SH-SY5Y (cell line): Measurements from ENCODE around the gene HNRNPU.

Experiments used
- GATA2 ChIP-seq: IDR thresholded peaks from 2 replicates; pipeline ENCODE4 v1.6.1; 2011; ENCODE audit warnings: mild to moderate bottlenecking, low read depth, low read length
- GATA3 ChIP-seq: IDR thresholded peaks from 2 replicates; pipeline ENCODE4 v1.6.1; 2011; ENCODE audit warnings: low read depth, mild to moderate bottlenecking, low read length, moderate library complexity

Gene HNRNPU

DNA sequence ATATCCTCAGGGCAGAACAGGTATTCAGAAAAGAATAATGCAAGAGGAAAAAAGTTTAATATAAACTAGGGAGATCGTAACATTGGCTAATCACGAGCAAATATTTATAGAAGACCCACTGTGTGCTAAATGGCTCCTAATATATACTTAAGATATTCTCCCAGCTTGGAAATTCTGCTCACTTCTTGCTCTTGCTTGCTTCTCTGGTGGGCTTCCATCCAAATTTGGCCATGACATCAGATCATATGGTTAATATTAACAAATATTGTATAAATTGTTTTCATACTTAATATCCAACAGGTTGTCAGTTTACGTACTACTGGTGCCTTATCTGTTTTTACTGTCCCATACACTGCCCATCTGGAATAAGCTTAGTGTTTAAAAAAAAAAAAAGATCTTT lies 27.8 kb downstream of the HNRNPU start:
- TF ChIP-seq GATA3, result peak; percentile 52; the same call in 1 of the 2 replicates
- no peak; the same call in 1 of the 2 replicates for TF ChIP-seq GATA2

DNA sequence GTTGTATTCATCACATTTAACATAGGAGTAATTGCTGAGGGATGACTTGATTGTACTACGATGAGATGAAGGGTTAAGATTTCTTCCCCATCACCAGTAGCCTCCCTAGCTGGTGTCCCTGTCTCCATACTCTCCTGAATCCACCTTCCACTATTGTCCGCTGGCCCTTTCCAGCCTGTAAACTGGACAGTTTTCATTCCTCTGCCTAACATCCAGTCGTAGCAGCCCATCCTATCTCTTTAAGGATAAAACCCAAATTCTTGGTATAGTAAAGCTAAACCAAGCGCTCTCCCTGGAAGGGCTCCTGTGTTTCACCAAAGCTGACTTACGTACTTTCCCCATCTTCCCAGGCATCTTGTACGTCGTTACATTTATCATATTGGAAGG lies 28.2 kb downstream of the HNRNPU start:
- TF ChIP-seq GATA2 (no peak), GATA3 (no peak)

DNA sequence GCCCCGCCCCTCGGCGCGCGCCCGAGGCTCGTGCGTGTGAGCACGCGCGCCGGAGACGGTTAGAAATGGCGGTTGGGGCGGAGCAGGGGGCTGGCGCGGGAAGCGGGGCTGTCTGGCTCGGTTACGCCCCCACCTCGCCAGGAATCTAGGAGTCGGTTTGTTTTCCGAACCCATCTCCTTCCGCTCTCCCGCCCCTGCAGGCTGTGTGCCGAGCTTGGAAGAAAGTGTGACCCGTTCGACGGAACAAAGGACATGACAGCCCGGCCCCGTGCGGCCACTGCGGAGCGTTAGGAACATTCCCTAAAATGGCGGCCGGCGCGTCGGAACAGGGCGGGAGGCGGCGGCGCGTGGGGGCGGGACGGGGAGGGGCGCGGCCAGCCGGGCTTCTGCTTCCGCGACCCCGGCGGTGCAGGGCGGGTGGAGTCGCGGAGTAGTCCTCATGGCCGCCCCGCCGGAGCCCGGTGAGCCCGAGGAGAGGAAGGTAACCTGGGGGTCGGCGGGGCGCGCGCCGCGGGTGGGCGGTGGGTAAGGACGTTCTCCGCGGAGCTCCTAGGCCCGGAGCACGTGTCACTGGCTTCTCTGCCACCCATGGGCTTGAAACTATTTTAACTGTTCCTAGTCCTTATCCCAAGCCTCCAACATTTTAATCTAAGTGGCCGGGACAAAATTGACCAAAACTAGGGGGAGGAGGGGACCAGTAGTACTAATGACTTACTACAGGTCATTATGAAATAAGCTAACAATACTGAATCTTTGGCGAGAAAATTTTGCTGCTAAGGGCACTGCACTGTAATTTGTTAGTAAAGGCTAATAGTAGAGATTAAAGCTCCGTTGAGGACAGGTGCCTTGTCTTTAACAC lies 28.8 kb downstream of the HNRNPU start, which contains the start of gene COX20:
COX20 (plus strand) TSS at position 383 of the 859 bp plus-strand sequence; CDS start at position 440, 57 bp downstream.
- no peak; the same call in 1 of the 2 replicates for TF ChIP-seq GATA2
- TF ChIP-seq GATA3, result no peak

DNA sequence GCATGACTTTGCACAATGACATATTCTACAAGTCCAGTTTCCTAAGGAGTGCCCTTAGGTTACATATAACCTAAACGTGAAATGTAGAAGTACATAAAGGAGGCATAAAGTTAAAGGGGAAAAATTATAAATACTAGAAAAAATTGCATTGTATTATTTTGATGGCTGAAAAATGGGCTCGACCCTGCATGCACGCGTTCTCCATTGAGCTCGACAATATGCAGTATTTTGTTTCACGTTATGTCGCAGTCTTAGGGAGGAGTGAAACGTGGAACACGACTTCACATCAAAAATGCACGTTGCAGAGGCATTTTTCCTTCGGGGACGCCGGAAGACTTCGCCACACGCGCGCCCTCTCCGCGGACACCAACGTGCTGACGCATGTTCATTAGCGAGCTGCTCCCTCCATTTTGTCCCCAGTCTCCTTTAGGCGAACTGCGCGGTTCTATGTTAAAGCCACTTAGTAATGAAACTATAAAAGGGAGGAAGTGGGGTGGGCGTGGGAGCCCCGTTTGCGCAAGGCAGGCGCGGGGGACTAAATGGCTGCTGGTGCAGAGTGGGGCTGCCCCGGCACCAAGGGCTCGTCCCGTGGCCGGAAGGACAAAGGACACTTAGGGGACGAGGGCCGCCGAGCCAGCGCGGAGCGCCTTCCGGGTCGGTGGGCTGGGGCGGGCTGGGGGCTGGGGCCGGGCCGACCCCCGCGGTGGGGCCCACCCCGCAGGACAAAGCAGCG lies 29.6 kb downstream of the HNRNPU start:
- TF ChIP-seq GATA2 (no peak), GATA3 (no peak)

DNA sequence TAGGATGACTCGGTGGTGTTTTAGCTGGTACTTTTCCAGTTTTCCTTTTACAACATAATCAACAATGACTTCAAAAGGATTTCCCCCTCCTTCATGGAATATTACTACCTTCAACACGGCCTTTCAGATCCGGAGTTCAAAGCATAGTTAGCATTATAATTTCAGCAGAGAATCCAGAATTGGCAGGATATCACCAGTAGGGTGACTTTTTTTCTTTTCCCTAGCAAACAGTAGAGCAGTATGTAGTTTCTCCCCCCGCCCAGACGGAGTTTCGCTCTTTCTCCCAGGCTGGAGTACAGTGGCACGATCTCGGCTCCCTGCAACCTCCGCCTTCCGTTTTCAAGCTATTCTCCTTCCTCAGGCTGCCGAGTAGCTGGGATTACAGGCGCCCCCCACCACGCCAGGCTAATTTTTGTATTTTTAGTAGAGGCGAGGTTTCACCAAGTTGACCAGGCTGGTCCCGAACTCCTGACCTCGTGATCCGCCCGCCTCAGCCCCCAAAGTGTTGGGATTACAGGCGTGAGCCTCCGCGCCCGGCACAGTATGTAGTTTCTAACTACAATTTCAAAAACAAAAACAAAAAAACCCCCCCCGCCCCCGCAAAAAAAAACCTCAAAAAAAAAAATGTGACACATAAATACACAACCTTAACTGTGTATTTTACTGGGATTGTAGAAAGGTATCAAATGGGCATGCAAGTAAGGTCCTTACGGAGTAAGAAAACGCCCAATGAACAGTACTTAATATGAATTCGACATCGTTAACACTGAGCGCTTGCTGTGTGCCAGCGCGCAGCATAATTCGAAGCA lies 30.4 kb downstream of the HNRNPU start:
- TF ChIP-seq GATA2 (no peak), GATA3 (no peak)

DNA sequence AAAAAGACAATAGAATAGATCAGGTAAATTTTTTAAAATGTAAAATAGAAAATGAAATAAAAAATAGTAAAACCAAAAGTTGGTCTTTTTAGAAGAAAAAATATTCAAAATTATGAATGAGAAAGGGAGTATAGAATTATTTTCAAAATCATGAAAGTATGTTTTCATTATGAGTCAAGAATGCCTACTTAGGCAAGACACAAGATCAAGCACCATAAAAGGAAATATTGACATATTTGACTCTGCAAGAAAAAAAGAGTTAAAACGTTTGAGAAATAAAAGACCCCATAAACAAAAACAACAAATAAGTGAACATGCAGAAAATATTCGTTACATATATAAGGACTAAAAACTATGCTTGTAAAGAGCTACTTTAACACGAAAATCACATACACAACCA lies 33.7 kb downstream of the HNRNPU start:
- no peak for TF ChIP-seq GATA3
- TF ChIP-seq GATA2, result no peak

DNA sequence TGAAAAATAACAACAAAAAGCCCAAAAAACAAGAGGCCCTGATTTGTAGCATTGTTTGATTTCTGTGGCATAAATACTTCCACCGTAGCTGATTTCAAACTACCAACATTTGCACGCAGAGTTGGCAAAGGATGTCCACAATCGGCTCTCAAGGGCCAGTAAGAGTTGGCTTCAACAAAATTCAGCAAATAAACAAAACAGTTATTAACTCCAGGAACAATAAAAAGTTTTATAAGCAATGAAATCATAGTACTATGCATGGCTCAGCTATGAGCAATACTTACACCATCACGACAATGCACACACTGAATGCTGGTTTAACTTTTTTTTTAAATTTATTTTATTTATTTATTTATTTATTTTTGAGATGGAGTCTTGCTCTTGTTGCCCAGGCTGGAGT lies 37.6 kb downstream of the HNRNPU start:
- TF ChIP-seq GATA2, result no peak
- TF ChIP-seq GATA3, result no peak

DNA sequence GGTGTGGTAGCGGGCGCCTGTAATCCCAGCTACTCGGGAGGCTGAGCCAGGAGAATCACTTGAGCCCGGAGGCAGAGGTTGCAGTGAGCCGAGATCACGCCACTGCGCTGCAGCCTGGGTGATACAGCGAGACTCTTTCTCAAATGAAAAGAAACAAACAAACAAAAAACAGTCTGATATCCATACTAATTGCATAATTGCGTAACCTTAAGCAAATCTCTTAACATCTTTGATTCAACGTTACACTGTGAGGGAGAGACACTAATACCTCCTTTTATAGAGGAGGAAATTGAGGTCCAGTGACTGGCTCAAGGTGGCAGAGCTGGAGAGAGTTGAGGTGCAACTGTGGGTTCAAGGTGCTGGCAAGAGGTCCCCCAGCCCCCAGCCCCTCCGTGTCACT lies 41.5 kb downstream of the HNRNPU start:
- TF ChIP-seq GATA2 (no peak), GATA3 (no peak)

DNA sequence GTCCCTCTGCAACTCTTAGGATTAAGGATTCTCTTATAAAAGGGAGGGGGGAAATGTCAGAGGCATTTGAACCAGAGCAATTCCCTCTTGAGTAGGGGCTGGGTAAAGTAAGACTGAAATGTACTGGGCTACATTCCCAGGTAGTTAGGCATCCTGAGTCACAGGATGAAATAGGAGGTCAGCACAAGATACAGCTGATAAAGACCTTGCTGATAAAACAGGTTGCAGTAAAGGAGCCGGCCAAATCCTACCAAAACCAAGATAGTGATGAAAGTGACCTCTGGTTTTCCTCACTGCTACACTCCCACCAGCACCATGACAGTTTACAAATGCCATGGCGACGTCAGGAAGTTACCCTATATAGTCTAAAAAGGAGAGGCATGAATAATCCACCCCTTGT lies 43.2 kb downstream of the HNRNPU start:
- TF ChIP-seq GATA2 (no peak), GATA3 (no peak)

DNA sequence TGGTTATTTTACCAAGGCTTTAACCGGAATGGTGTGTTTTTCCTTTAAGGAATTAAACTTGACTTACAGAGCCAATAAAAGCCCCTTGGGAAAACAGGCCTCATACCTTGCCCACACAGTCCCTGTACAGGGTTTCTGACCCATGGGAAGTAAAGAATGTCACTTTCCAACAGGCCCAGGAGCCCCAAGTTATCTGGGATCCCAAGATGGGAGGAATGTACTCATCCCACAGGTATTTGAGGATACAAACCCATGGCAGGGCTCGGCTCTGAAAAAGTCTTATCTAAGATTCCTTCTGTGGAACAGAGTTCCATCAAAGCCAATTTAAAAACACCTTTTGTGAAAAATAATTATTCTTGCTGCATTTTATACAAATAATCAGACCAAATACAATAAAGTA lies 44.2 kb downstream of the HNRNPU start:
- TF ChIP-seq GATA3 (no peak), GATA2 (no peak)

DNA sequence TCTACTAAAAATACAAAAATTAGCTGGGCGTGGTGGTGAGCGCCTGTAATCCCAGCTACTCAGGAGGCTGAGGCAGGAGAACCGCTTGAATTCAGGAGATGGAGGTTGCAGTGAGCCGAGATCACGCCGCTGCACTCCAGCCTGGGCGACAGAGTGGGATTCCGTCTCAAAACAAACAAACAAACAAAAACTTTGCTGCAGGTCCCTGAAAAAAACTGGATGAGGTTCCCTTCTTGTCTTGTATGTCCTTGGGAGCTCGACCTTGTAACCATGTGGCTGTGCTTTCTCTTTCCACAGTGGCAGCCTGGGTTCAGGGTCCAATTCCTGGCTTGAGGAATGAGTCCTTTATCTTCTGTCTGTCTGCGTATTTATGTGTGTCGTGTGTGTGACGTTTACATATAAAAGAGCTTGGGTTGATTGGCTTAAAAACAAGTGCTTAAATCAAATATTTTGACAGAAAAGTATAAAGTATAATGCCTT lies 46.9 kb downstream of the HNRNPU start:
- TF ChIP-seq GATA3 (no peak), GATA2 (no peak)

DNA sequence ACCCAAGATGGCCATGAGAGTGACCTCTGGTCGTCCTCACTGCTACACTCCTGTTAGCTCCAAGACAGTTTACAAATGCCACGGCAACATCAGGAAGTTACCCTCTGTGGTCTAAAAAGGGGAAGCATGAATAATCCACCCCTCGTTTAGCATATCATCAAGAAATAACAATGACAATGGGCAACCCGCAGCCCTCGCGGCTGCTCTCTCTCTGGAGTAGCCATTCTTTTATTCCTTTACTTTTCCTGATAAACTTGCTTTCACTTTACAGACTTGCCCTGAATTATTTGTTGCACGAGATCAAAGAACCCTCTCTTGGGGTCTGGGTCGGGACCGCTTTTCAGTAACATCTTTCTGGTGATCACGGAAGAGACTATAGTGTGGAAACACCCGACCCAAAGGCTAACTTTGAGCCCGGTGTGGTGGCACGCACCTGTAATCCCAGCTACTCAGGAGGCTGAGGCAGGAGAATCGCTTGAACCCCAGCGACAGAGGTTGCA lies 48.7 kb downstream of the HNRNPU start:
- TF ChIP-seq GATA3 (no peak), GATA2 (no peak)

DNA sequence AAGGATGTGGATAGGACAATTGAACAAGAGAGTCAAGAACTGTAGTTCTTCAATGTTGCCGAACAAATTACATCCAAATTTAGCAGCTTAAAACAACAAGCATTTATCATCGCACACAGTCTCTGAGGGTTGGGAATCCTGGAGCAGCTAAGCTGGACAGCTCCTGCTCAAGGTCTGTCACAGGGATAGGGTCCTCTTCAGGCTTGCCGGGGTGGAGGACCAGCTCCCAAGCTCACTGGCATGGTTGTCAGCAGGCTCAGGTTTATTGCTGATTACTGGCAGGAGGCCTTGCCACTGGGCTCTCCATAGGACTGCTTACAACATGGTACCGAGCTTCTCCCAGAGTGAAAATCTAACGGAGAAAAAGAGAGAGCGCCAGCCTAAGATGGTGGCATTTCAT lies 51.0 kb downstream of the HNRNPU start:
- TF ChIP-seq GATA3 (no peak), GATA2 (no peak)

DNA sequence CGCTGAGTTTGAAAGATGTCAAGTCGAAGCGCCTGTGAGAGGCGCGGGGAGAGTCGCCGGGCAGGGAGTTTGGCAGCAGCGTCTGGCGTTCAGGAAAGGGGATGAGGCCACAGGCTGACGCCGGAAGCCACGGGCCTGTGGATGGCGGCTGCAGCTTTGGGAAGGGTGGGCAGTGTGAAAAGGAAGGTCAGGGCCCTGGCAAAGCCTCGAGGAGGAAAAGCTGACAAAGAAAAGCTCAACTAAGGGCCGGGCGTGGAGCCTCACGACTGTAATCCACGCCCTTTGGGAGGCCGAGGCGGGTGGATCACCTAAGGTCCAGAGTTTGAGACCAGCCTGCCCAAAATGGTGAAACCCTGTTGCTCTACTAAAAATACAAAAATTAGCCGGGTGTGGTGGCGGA lies 54.1 kb downstream of the HNRNPU start:
- TF ChIP-seq GATA3 (no peak), GATA2 (no peak)
